Body of pancreas (tissue), 4 donors: ENCODE data around the gene ATP13A3.
"Not testable (repeated sequence)": the region's sequence is repeated elsewhere in the genome, so short reads cannot be mapped to it uniquely, and the experiment has no call there.

Experiments
- CTCF ChIP-seq, 7 experiments: fragments of 450-650 bp in 4 of 7; fragments of 200-600 bp in 3 of 7; sonication (generic) in 3 of 7; IDR thresholded peaks; one replicate each; pipeline ENCODE4 v1.5.1; 2016 to 2019; ENCODE audit warnings: antibody characterized with exemption in 7 of 7
- POLR2A ChIP-seq, 3 donors: fragments of 450-650 bp; IDR thresholded peaks; one replicate each; pipeline ENCODE4 v1.6.1; 2016; ENCODE audit warnings: antibody characterized with exemption in 3 of 3, mild to moderate bottlenecking in 2 of 3

GRCh38 chr3:194520201-194520600 lies 33.4 kb upstream of the ATP13A3 start:
- TF ChIP-seq POLR2A, CTCF (IDR thresholded peaks at IDR 0.05): not testable (repeated sequence)
